Measurements from ENCODE around the gene PGM3. TPM values are rescaled to one million over a fixed set of nuclear protein-coding genes. Genes with fewer than 3 reads are reported as not detected.

The PGM3 gene, protein sequence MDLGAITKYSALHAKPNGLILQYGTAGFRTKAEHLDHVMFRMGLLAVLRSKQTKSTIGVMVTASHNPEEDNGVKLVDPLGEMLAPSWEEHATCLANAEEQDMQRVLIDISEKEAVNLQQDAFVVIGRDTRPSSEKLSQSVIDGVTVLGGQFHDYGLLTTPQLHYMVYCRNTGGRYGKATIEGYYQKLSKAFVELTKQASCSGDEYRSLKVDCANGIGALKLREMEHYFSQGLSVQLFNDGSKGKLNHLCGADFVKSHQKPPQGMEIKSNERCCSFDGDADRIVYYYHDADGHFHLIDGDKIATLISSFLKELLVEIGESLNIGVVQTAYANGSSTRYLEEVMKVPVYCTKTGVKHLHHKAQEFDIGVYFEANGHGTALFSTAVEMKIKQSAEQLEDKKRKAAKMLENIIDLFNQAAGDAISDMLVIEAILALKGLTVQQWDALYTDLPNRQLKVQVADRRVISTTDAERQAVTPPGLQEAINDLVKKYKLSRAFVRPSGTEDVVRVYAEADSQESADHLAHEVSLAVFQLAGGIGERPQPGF
- 23.5 to 33.3 TPM (median 26.0 TPM) in 5 replicates for total RNA-seq (2022; extraction: Qiagen RNA extraction)

DNA sequence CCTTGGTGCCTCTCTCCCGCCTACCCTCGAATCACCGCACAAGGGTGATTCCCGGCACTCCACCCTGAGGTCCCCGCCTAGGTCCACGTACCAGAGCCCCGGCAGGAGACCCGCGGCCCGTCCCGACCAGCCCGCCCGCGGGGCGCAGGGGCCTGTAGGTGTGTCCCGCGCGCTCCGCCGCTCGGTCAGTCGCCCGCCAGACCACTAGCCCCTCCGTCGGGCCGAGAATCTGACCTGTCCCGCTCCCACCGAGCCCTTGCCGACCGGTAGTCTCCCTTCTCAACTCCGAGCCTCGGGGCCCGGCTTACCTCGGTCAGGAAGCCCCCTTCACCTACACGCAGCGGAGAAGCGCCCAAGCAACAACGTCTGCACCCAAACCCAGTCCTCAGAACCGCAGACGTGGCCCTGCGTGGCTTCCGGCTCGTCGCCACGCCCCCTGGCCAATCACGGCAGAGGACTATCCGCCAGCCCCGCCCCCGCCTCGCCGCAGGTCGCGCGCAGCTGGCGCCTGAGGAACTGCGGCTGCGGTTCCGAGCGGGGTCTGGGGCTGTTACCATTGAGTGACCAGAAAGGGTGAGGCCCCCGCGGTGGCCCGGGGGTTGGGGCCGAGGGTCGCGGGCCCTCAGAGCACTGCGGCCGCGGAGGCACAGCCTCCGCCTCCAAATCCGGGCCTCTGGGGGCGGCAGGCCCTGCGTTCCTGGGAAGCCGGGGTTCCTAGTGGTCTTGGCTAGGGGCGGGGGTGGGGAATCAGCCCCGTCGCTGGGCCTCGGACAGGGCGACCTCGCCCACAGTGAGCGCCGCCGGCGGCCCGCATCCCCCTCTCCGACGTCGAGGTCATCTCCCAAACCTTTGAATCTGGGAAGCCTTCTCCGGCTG is at the start of gene PGM3, which contains the start of gene RWDD2A:
Gene PGM3, minus strand, starts transcription at position 395 of the 876 bp plus-strand sequence. CDS start 2,253 bp downstream, outside the sequence.
Gene RWDD2A, plus strand, starts transcription at position 487 of the 876 bp plus-strand sequence. CDS start 1,095 bp downstream, outside the sequence.

Other genes with a start within 250 kb of the PGM3 start
- 2.8 to 3.7 TPM (median 2.9 TPM) in 5 replicates for gene UBE3D, start 127.4 kb downstream of the PGM3 start, total RNA-seq (2022; extraction: Qiagen RNA extraction)
- gene DOP1A, start 125.6 kb downstream of the PGM3 start, total RNA-seq (2022; extraction: Qiagen RNA extraction): 2.3 to 3.1 TPM (median 2.4 TPM) in 5 replicates
- 1.4 to 1.9 TPM (median 1.6 TPM) in 5 replicates for gene RWDD2A, start 92 bp upstream of the PGM3 start, total RNA-seq (2022; extraction: Qiagen RNA extraction)
- 34.9 to 43.2 TPM (median 37.2 TPM) in 5 replicates for gene ME1, start 237.8 kb upstream of the PGM3 start, total RNA-seq (2022; extraction: Qiagen RNA extraction)